Bronchial epithelial cell (primary cell): Measurements from ENCODE around the gene STK39. TPM values are rescaled to one million over a fixed set of nuclear protein-coding genes. Genes with fewer than 3 reads are reported as not detected.

Experiments
- DNase-seq: peaks from one replicate; pipeline ENCODE4 v3.0.0-alpha.2; 2010; ENCODE audit warnings: low read depth
- FAIRE-seq: peaks from 2 replicates; lab custom pipeline; 2011; peaks lifted over from hg19 to GRCh38; lab: Jason Lieb, UNC
- H3K27me3 ChIP-seq: 2 replicates; pipeline ENCODE4 v1.5.1; 2011; ENCODE audit warnings: low read length; ENCODE audit not compliant: control insufficient read depth, insufficient read depth
- H3K36me3 ChIP-seq: 2 replicates; pipeline ENCODE4 v1.5.1; 2011; ENCODE audit warnings: low read length; ENCODE audit not compliant: control insufficient read depth, insufficient read depth
- H3K4me3 ChIP-seq: 2 replicates; pipeline ENCODE4 v1.5.1; 2011; ENCODE audit warnings: mild to moderate bottlenecking, low read depth, low read length, control low read depth
- CTCF ChIP-seq: IDR thresholded peaks from 2 replicates; pipeline ENCODE4 v1.5.1; 2011; ENCODE audit warnings: mild to moderate bottlenecking, moderate library complexity, low read length, control low read depth, inconsistent platforms; ENCODE audit not compliant: insufficient read depth, severe bottlenecking
- total RNA-seq: library from RNA; depleted of rRNA; stranded (reverse); fragments of >200 nt; gene quantifications from 2 replicates; pipeline ENCODE4 v1.2.1, GENCODE V29; 2014

STK39 gene
- total RNA-seq, 1 donor from 2014 or later, result 20.3 TPM

GRCh38 chr2:168145011-168145410 lies 102.4 kb downstream of the STK39 start:
- Histone ChIP-seq H3K36me3 (peaks cover 2% of the 10 kb centered on the region), H3K4me3 (no peak overlapping the region), H3K27me3 (no peaks in the 10 kb centered on the region)
- FAIRE-seq, result no peak
- TF ChIP-seq CTCF, result no peak
- DNase-seq, result no peak

- DNase-seq (peak; percentile 41), FAIRE-seq (no peak)
- no peak overlapping the region for H3K4me3 ChIP-seq
- TF ChIP-seq CTCF, result no peak
- H3K36me3 ChIP-seq, result peaks cover 1% of the 10 kb centered on the region
- H3K27me3 ChIP-seq, result no peaks in the 10 kb centered on the region
Observed at GRCh38 chr2:168143813-168144212, 103.6 kb downstream of the STK39 start.

- DNase-seq, result no peak
- peaks cover 1% of the 10 kb centered on the region for H3K36me3 ChIP-seq
- no peak overlapping the region for H3K4me3 ChIP-seq
- no peaks in the 10 kb centered on the region for H3K27me3 ChIP-seq
- no peak for FAIRE-seq
- TF ChIP-seq CTCF, result no peak
Observed at GRCh38 chr2:168140892-168141291, 106.5 kb downstream of the STK39 start.

GRCh38 chr2:168139852-168140251 lies 107.5 kb downstream of the STK39 start:
- peaks cover 1% of the 10 kb centered on the region for H3K36me3 ChIP-seq
- FAIRE-seq (no peak), DNase-seq (no peak)
- no peak for TF ChIP-seq CTCF
- no peaks in the 10 kb centered on the region for H3K27me3 ChIP-seq
- no peak overlapping the region for H3K4me3 ChIP-seq

GRCh38 chr2:168138901-168139300 lies 108.5 kb downstream of the STK39 start:
- no peak for DNase-seq
- TF ChIP-seq CTCF, result no peak
- H3K4me3 ChIP-seq, result no peak overlapping the region
- H3K36me3 ChIP-seq, result peaks cover 1% of the 10 kb centered on the region
- FAIRE-seq, result no peak
- H3K27me3 ChIP-seq, result no peaks in the 10 kb centered on the region

GRCh38 chr2:168138374-168138773 lies 109.0 kb downstream of the STK39 start:
- TF ChIP-seq CTCF, result no peak
- H3K36me3 ChIP-seq, result no peaks in the 10 kb centered on the region
- FAIRE-seq (no peak), DNase-seq (peak; percentile 29)
- no peak overlapping the region for H3K4me3 ChIP-seq
- no peaks in the 10 kb centered on the region for H3K27me3 ChIP-seq
